ENCODE results near the gene HES5. TPM values are rescaled to one million over a fixed set of nuclear protein-coding genes. Genes with fewer than 3 reads are reported as not detected.

HES5 gene
- polyA plus RNA-seq, 2 of the 4 experiments (the other 2 are of a cell fraction): not detected

GRCh38 chr1:2495026-2495425, 35.0 kb downstream of the HES5 start:
- DNase-seq (ENCODE audit: low read depth in 1 of 2, low spot score in 1 of 2) (no peak), FAIRE-seq (no peak), ATAC-seq (peak in 1 of 2 experiments; percentile 4; a peak in 1 of 6 replicates)
- no peak overlapping the region for H3K4me3 ChIP-seq
- H3K4me2 ChIP-seq: peak overlapping the region; percentile 59; the same call in 1 of the 3 replicates
- TF ChIP-seq HES2 (IDR thresholded peaks at IDR 0.05) (no peak), MAX (IDR thresholded peaks at IDR 0.05) (no peak), PBX3 (IDR thresholded peaks at IDR 0.05) (no peak), SMC3 (IDR thresholded peaks at IDR 0.05) (no peak), ZFP36 (IDR thresholded peaks at IDR 0.05; ENCODE audit: borderline replicate concordance, partially characterized antibody) (no peak), POLR2A (IDR thresholded peaks at IDR 0.05; ENCODE audit: low read length) (no peak), HOXB13 (CRISPR knock-in tag; IDR thresholded peaks at IDR 0.05; ENCODE audit: low read depth) (no peak), RARB (CRISPR knock-in tag; IDR thresholded peaks at IDR 0.05) (no peak), BCL3 (IDR thresholded peaks at IDR 0.05) (no peak), CEBPB (IDR thresholded peaks at IDR 0.05) (no peak), CBX8 (IDR thresholded peaks at IDR 0.05) (no peak), HMGXB4 (CRISPR knock-in tag; IDR thresholded peaks at IDR 0.05; ENCODE audit: borderline replicate concordance) (no peak), HOXB5 (CRISPR knock-in tag; IDR thresholded peaks at IDR 0.05) (no peak), KDM5A (IDR thresholded peaks at IDR 0.05) (no peak)
- ChIA-PET CTCF (interaction anchor here (1.4 to 1.6 kb wide), 2 partner anchors 9 to 51 kb away, joined by 3 to 4 read pairs; no protein-coding TSS in a partner anchor), POLR2A (interaction anchor here (0.9 kb wide), 1 partner anchor 11 kb away, joined by 3 read pairs; no protein-coding TSS in a partner anchor)
- no peaks in the 10 kb centered on the region for H3K9me3 ChIP-seq
- WGBS (ENCODE audit: missing lambda C conversion rate): 100% methylated on average over 2 of the region's 12 CpGs
- peaks cover 16% of the 10 kb centered on the region for H3K4me1 ChIP-seq
- peak overlapping the region; percentile 62 to 79; a peak in 4 of 6 replicates for H3K27ac ChIP-seq

- DNase-seq (ENCODE audit: low read depth in 1 of 2, low spot score in 1 of 2): peak; percentile 38 to 74
- H3K4me3 ChIP-seq: no peak overlapping the region
- ChIA-PET POLR2A (interaction anchor here (0.9 kb wide), 1 partner anchor 12 kb away, joined by 3 read pairs; no protein-coding TSS in a partner anchor), CTCF (interaction anchor here (1.2 to 1.6 kb wide), 3 partner anchors 9 to 53 kb away, joined by 3 to 5 read pairs (median 4); no protein-coding TSS in a partner anchor)
- H3K4me1 ChIP-seq: peaks cover 16% of the 10 kb centered on the region
- TF ChIP-seq GATA3 (IDR thresholded peaks at IDR 0.05; ENCODE audit: borderline replicate concordance): peak; percentile 51; the same call in 1 of the 2 replicates
- TF ChIP-seq CEBPB (IDR thresholded peaks at IDR 0.05): peak; percentile 86 to 99
- peak; percentile 82; the same call in 1 of the 2 replicates for TF ChIP-seq HOXB13 (CRISPR knock-in tag; IDR thresholded peaks at IDR 0.05; ENCODE audit: low read depth)
- no peak for TF ChIP-seq TFCP2L1 (CRISPR knock-in tag; IDR thresholded peaks at IDR 0.05)
- 0 out of 5 replicates have a peak, but pooled peaks of 1 of the 2 experiments have one; percentile 35 for TF ChIP-seq JUN (IDR thresholded peaks at IDR 0.05)
- TF ChIP-seq HEYL (CRISPR knock-in tag; IDR thresholded peaks at IDR 0.05): no peak
- TF ChIP-seq MAX (IDR thresholded peaks at IDR 0.05): peak; percentile 46; the same call in 1 of the 2 replicates
- TF ChIP-seq FOSL2 (IDR thresholded peaks at IDR 0.05): no peak
- TF ChIP-seq FOSL2 (CRISPR knock-in tag; IDR thresholded peaks at IDR 0.05): peak; percentile 30; the same call in 1 of the 2 replicates
- no peak for FAIRE-seq
- WGBS (ENCODE audit: missing lambda C conversion rate): 19% methylated on average over 17 of the region's 19 CpGs
- H3K4me2 ChIP-seq: peak overlapping the region; percentile 59
- peak overlapping the region; percentile 62 to 79; a peak in 5 of 6 replicates for H3K27ac ChIP-seq
- peak; percentile 51 to 79; a peak in 5 of 6 replicates for ATAC-seq
- H3K9me3 ChIP-seq: 0 out of 3 replicates have a peak, but pooled peaks cover 2% of the 10 kb centered on the region
These were observed 35.8 kb downstream of the HES5 start for GRCh38 chr1:2494323-2494693.
